IMR-90 (cell line): Measurements from ENCODE around the gene SYN1. TPM values are rescaled to one million over a fixed set of nuclear protein-coding genes. Genes with fewer than 3 reads are reported as not detected.
A peak's percentile ranks its signal among the peaks of the same experiment; 100 is the strongest.

ENCODE experiments used
- ATAC-seq: fragments of 200-7000 bp; cut with Tn5 transposase; 2 replicates; pipeline ENCODE4 v1.9.1; 2020; ENCODE audit warnings: low read depth, mild to moderate bottlenecking, moderate library complexity
- BruUV-seq: library from RNA; stranded (reverse); fragments of 400-500 nt; replicated peaks from 2 replicates; lab custom pipeline; 2021; lab: Mats Ljungman, UMichigan
- CTCF ChIA-PET: fragments of 300-600 bp; formaldehyde crosslinking; extraction: SDS; loops from one replicate; lab custom pipeline; 2021; ENCODE audit warnings: antibody characterized with exemption; lab: Yijun Ruan, JAX
- POLR2A ChIA-PET: fragments of 300-600 bp; sonication (Branson Sonifier 250); formaldehyde crosslinking; loops from one replicate; lab custom pipeline; 2022; ENCODE audit warnings: antibody characterized with exemption; ENCODE audit not compliant: unreplicated experiment; lab: Charles Lee
- DNase-seq: peaks from one replicate; pipeline ENCODE4 v3.0.0; 2013
- H2AFZ ChIP-seq: replicated peaks from 2 replicates; pipeline ENCODE3; 2013; ENCODE audit warnings: low read length, mild to moderate bottlenecking; ENCODE audit not compliant: poor library complexity
- H2AK5ac ChIP-seq: 2 replicates; pipeline ENCODE4 v1.6.1; 2013; ENCODE audit warnings: low read depth, low read length, inconsistent platforms
- H2AK9ac ChIP-seq: replicated peaks from 2 replicates; pipeline ENCODE3; 2013; ENCODE audit warnings: mild to moderate bottlenecking, low read depth, low read length, moderate library complexity; ENCODE audit not compliant: poor library complexity
- H2BK120ac ChIP-seq: 2 replicates; pipeline ENCODE4 v1.6.1; 2013; ENCODE audit warnings: low read depth, low read length, inconsistent platforms
- H2BK15ac ChIP-seq: 3 replicates; pipeline ENCODE4 v1.6.1; 2013; ENCODE audit warnings: low read depth, low read length, inconsistent platforms
- H2BK20ac ChIP-seq: 2 replicates; pipeline ENCODE4 v1.6.1; 2013; ENCODE audit warnings: low read depth, mild to moderate bottlenecking, inconsistent platforms, low read length, moderate library complexity
- H2BK5ac ChIP-seq: 2 replicates; pipeline ENCODE4 v1.6.1; 2013; ENCODE audit warnings: mild to moderate bottlenecking, low read depth, low read length, inconsistent platforms; ENCODE audit not compliant: poor library complexity, severe bottlenecking
- H3K14ac ChIP-seq: replicated peaks from 2 replicates; pipeline ENCODE4 v1.6.1; 2013; ENCODE audit warnings: low read depth, low read length, inconsistent platforms
- H3K18ac ChIP-seq: 2 replicates; pipeline ENCODE4 v1.6.1; 2013; ENCODE audit warnings: low read depth, low read length, control low read depth
- H3K23ac ChIP-seq: 2 replicates; pipeline ENCODE4 v1.6.1; 2013; ENCODE audit warnings: low read depth, low read length, inconsistent platforms
- H3K27ac ChIP-seq: 2 replicates; pipeline ENCODE4 v1.5.1; 2013; ENCODE audit warnings: mild to moderate bottlenecking, control low read depth, low read length; ENCODE audit not compliant: insufficient read depth
- H3K27me3 ChIP-seq: 2 replicates; pipeline ENCODE4 v1.6.1; 2013; ENCODE audit warnings: low read length; ENCODE audit not compliant: control insufficient read depth, insufficient read depth
- H3K36me3 ChIP-seq: 2 replicates; pipeline ENCODE4 v1.6.1; 2013; ENCODE audit warnings: low read length, mixed read lengths; ENCODE audit not compliant: control insufficient read depth, insufficient read depth
- H3K4ac ChIP-seq: 2 replicates; pipeline ENCODE4 v1.6.1; 2013; ENCODE audit warnings: low read depth, low read length, inconsistent platforms
- H3K4me1 ChIP-seq: 2 replicates; pipeline ENCODE4 v1.6.1; 2013; ENCODE audit warnings: low read length, mixed read lengths; ENCODE audit not compliant: control insufficient read depth, insufficient read depth
- H3K4me2 ChIP-seq: 2 replicates; pipeline ENCODE4 v1.6.1; 2013; ENCODE audit warnings: low read depth, mild to moderate bottlenecking, control low read depth, low read length, moderate library complexity
- H3K4me3 ChIP-seq: 2 replicates; pipeline ENCODE4 v1.5.1; 2013; ENCODE audit warnings: low read depth, mild to moderate bottlenecking, control low read depth, low read length, moderate library complexity; ENCODE audit not compliant: insufficient read depth
- H3K56ac ChIP-seq: 2 replicates; pipeline ENCODE4 v1.6.1; 2013; ENCODE audit warnings: low read length, inconsistent platforms; ENCODE audit not compliant: insufficient read depth; ENCODE audit errors: extremely low read depth
- H3K79me1 ChIP-seq, 2 experiments: 2 replicates each; pipeline ENCODE4 v1.6.1; 2013; ENCODE audit warnings: low read length in 2 of 2, inconsistent platforms in 1 of 2, low read depth in 1 of 2
- H3K9ac ChIP-seq: 2 replicates; pipeline ENCODE4 v1.6.1; 2013; ENCODE audit warnings: low read depth, low read length, control low read depth
- H3K9me1 ChIP-seq: 2 replicates; pipeline ENCODE4 v1.6.1; 2013; ENCODE audit warnings: low read length, inconsistent platforms; ENCODE audit not compliant: insufficient read depth
- H3K9me3 ChIP-seq: 2 replicates; pipeline ENCODE4 v1.6.1; 2013; ENCODE audit warnings: low read length; ENCODE audit not compliant: control insufficient read depth, insufficient read depth
- H4K20me1 ChIP-seq: 2 replicates; pipeline ENCODE4 v1.6.1; 2013; ENCODE audit warnings: low read length, inconsistent platforms; ENCODE audit not compliant: insufficient read depth
- H4K5ac ChIP-seq: 2 replicates; pipeline ENCODE4 v1.6.1; 2013; ENCODE audit warnings: mild to moderate bottlenecking, low read depth, low read length, control low read depth
- H4K8ac ChIP-seq, 2 experiments: 2 replicates each; pipeline ENCODE4 v1.6.1; 2013; ENCODE audit warnings: low read depth in 2 of 2, low read length in 2 of 2, control low read depth in 1 of 2, inconsistent platforms in 1 of 2
- H4K91ac ChIP-seq: 2 replicates; pipeline ENCODE4 v1.6.1; 2013; ENCODE audit warnings: low read depth, low read length, inconsistent platforms; ENCODE audit not compliant: insufficient read depth
- MAZ ChIP-seq: IDR thresholded peaks from 2 replicates; pipeline ENCODE4 v1.6.1; 2012; ENCODE audit warnings: low read depth, mild to moderate bottlenecking, low read length, improper control_type of control experiment, moderate library complexity, borderline replicate concordance
- MXI1 ChIP-seq: IDR thresholded peaks from 2 replicates; pipeline ENCODE4 v1.6.1; 2012; ENCODE audit warnings: low read depth, mild to moderate bottlenecking, low read length, moderate library complexity, borderline replicate concordance
- NFE2L2 ChIP-seq: fragments of 150-350 bp; IDR thresholded peaks from 2 replicates; pipeline ENCODE4 v1.6.1; 2016; ENCODE audit warnings: low read depth, mild to moderate bottlenecking, low read length
- POLR2A ChIP-seq: IDR thresholded peaks from 2 replicates; pipeline ENCODE4 v1.6.1; 2012; ENCODE audit warnings: mild to moderate bottlenecking, low read depth, low read length
- WGBS, 2 experiments: methylation state at CpG; one replicate each; pipeline versions ENCODE4 v1.1.5 to v1.1.7; 2013; ENCODE audit warnings: missing lambda C conversion rate in 2 of 2; ENCODE audit not compliant: insufficient read length in 1 of 2; ENCODE audit errors: extremely low coverage in 2 of 2; 5-methylcytosine and 5-hydroxymethylcytosine counted together
- dilution Hi-C: fragments of 300-500 bp; cut with HindIII; formaldehyde crosslinking; loops from one replicate; pipeline ENCODE4 v1.14.3; 2018; ENCODE audit warnings: low sequenced_read_pairs; ENCODE audit not compliant: unreplicated experiment
- in situ Hi-C: fragments of 300-500 bp; cut with MboI; formaldehyde crosslinking; loops from 3 replicates; pipeline ENCODE4 v1.14.3; 2019; ENCODE audit warnings: low sequenced_read_pairs, inconsistent platforms, mixed read lengths
- intact Hi-C: fragments of 100-400 bp; cut with micrococcal nuclease; formaldehyde crosslinking; loops from 2 replicates; pipeline ENCODE4 v1.10.0; 2022
- polyA plus RNA-seq, 3 experiments: library from polyadenylated mRNA; depleted of rRNA; stranded (reverse); fragments of >200 nt; gene quantifications; 2 replicates each; pipeline ENCODE4 v1.2.3, GENCODE V29; 2012; ENCODE audit warnings: low replicate concordance in 1 of 3
- total RNA-seq: library from RNA; depleted of rRNA; stranded (reverse); fragments of >200 nt; gene quantifications from 2 replicates; pipeline ENCODE4 v1.2.3, GENCODE V29; 2012

SYN1 gene
- total and polyA plus RNA-seq, 2 of the 4 experiments (the other 2 are of a cell fraction) = under 0.01 to 0.56 TPM

DNA sequence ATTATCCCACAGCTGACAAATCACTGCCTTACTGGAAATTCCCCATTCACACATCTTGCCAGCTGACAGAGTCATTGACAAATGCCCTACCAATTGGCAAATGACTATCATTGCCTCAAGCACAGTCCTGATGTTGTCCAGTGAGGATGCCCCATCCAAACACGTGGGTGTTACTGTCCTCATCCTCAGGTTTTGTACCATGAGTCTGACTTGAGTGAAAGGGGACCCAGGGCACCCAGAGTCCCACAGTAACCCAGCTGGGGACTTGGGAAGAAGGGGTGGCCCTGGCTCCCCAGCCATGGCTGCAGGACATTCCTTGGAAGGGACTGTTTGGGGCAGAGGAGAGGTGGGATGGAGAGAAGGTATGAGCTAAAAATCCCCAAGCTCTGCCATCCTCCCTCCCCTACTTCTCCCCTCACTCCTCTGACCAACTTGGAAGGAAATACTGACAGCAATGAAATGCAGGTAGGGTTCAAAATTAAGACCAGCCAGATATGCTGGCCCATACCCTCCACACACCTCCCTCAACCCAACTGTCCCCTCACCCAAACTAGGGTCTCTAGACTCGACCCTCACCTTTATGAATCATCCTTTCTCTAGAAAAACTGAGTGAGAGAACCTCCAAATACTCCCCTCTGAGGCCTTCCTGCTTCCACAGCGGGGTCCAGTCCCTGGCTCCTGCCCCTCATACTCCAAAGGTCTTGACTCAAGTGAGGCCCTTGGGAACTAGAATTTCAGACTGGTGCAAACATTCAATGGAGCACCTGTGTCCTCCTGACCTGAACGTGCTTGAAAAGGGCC, 32.4 kb downstream of the SYN1 start:
- peaks cover 5% of the 10 kb centered on the region; the same call in 1 of the 2 replicates for H3K4me1 ChIP-seq
- no peak overlapping the region for H3K27ac ChIP-seq
- dilution Hi-C loops = no loop called here
- H4K20me1 ChIP-seq = peaks cover 30% of the 10 kb centered on the region
- no peak overlapping the region for H4K5ac ChIP-seq
- peak overlapping the region; percentile 35 for H2AK9ac ChIP-seq
- intact Hi-C loops = loop anchor here (5.0 kb wide), 1 partner anchor 55 kb away; no protein-coding TSS in a partner anchor
- H3K4ac ChIP-seq = no peak overlapping the region
- H4K8ac ChIP-seq = no peak overlapping the region
- no peak overlapping the region for H3K9ac ChIP-seq
- no peak overlapping the region for H2BK120ac ChIP-seq
- H3K4me3 ChIP-seq = no peak overlapping the region
- no peak overlapping the region for H3K56ac ChIP-seq
- H3K23ac ChIP-seq = no peak overlapping the region
- BruUV-seq = no TSS peak
- no peak overlapping the region for H2BK20ac ChIP-seq
- H2AFZ ChIP-seq = no peak overlapping the region
- H3K27me3 ChIP-seq = no peaks in the 10 kb centered on the region
- ATAC-seq (no peak), DNase-seq (peak; percentile 27)
- H2AK5ac ChIP-seq = no peak overlapping the region
- H4K91ac ChIP-seq = no peak overlapping the region
- H2BK15ac ChIP-seq = no peak overlapping the region
- no peak overlapping the region for H2BK5ac ChIP-seq
- CTCF ChIA-PET = no interaction called here
- no peak overlapping the region for H3K14ac ChIP-seq
- H3K4me2 ChIP-seq = no peak overlapping the region
- 47% methylated on average over 3 of the region's 4 CpGs; no CpG with 5 or more reads in 1 of the 2 experiments for WGBS, 2 experiments
- TF ChIP-seq POLR2A (peak; percentile 89), NFE2L2 (no peak), MAZ (0 out of 2 replicates have a peak, but pooled peaks have one; percentile 22), MXI1 (no peak)
- in situ Hi-C loops = no loop called here
- H3K79me1 ChIP-seq = peaks cover 0 to 30% of the 10 kb centered on the region in 2 experiments; a peak in 2 of 4 replicates
- H3K9me1 ChIP-seq = no peaks in the 10 kb centered on the region
- H3K18ac ChIP-seq = no peak overlapping the region
- no peaks in the 10 kb centered on the region for H3K9me3 ChIP-seq
- peaks cover 23% of the 10 kb centered on the region for H3K36me3 ChIP-seq
- POLR2A ChIA-PET = no interaction called here
